Activated T-helper 2 cell treated with anti-CD3 and anti-CD28 coated beads, Interferon-gamma antibody, Interleukin-2, Interleukin-4, amounts not matched to agents 10 μg/mL and 5 μg/mL and 100 μg/mL, durations not matched to agents 14 hours and 24 hours and 36 hours (primary cell): ENCODE results near the gene RNF19B. TPM values are rescaled to one million over a fixed set of nuclear protein-coding genes. Genes with fewer than 3 reads are reported as not detected.

Experiments used
- DNase-seq: peaks from one replicate; pipeline ENCODE4 v3.0.0; 2021; ENCODE audit warnings: low spot score
- H3K27ac Mint-ChIP-seq: one replicate; pipeline ENCODE4 v1.8.0; 2021; ENCODE audit warnings: mixed read lengths
- H3K27me3 Mint-ChIP-seq: one replicate; pipeline ENCODE4 v1.8.0; 2021; ENCODE audit warnings: low read depth, mixed read lengths
- H3K36me3 Mint-ChIP-seq: one replicate; pipeline ENCODE4 v1.8.0; 2021; ENCODE audit warnings: low read depth, mixed read lengths
- H3K4me1 Mint-ChIP-seq: one replicate; pipeline ENCODE4 v1.8.0; 2021; ENCODE audit warnings: low read depth, mixed read lengths
- H3K4me3 Mint-ChIP-seq: one replicate; pipeline ENCODE4 v1.8.0; 2021; ENCODE audit warnings: low read depth, mild to moderate bottlenecking, moderate library complexity, mixed read lengths
- H3K9me3 Mint-ChIP-seq: one replicate; pipeline ENCODE4 v1.8.0; 2021; ENCODE audit warnings: mixed read lengths
- intact Hi-C: fragments of 100-400 bp; cut with micrococcal nuclease; formaldehyde crosslinking; loops from one replicate; pipeline ENCODE4 v1.15.1; 2023
- total RNA-seq: library from RNA; stranded (reverse); gene quantifications from 2 replicates; pipeline ENCODE4 v1.2.3, GENCODE V29; 2022

Gene RNF19B
- total RNA-seq, 1 donor from 2014 or later: 50.4 TPM

DNA sequence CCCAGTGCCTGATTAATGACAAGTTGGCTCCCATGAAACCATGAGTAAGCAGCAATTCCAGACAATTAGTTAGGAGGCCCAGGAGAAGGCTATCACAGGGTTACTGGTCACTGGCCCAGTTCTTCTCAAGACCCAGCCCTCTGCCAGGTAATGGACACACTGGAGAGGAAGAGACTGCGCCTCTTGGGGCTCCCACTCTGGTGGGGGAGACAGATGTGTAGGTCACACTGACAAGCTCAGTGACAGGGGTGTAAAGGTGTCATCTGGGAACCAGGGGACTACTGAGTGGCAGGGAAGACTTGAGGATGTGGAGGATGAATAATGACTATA is 73.4 kb downstream of the RNF19B start:
- H3K4me3 Mint-ChIP-seq: no peak overlapping the region

DNA sequence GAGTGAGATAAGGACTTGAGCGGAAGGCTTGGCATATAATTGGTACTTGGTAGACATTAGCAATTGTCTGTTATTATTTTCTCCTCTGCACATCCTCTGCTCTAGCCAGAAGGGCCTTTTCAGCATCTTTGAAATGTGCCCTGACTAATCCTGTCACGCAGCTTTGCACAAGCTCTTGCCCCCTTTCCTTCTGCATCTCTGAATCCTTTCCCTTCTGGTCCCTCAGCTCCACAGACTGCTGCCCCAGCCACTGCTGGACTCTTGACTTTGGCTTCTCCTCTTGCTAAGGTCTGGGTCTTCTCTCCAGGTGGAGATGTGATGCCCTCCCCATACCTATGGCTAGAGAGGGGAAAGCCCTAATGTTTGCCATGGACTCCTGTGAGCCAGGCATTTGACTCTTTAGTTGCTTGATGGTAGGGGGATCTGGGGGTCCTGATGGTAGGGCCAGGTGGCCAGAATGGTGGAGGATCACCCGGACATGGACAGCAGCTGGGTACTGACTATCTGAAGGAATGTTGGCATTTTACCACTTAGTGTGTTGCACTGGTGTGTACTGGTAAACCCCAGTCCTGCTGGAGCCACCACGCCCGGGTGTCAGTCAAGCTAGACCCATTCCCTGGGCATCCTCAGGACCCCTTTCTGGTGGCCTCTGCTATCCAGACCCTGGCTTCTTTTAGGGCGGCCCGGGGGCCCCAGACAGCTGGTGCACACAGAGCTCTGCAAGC is 73.9 kb downstream of the RNF19B start:
- DNase-seq: no peak
- H3K36me3 Mint-ChIP-seq: no peaks in the 10 kb centered on the region
- peaks cover 54% of the 10 kb centered on the region for H3K27me3 Mint-ChIP-seq
- no peak overlapping the region for H3K27ac Mint-ChIP-seq
- no peak overlapping the region for H3K4me3 Mint-ChIP-seq
- intact Hi-C loops: no loop called here
- no peaks in the 10 kb centered on the region for H3K9me3 Mint-ChIP-seq
- H3K4me1 Mint-ChIP-seq: peaks cover 3% of the 10 kb centered on the region

More for the DNA sequence above, 73.4 kb downstream of the RNF19B start:
- Mint-ChIP-seq H3K4me1 (peaks cover 3% of the 10 kb centered on the region), H3K9me3 (no peaks in the 10 kb centered on the region), H3K27ac (no peak overlapping the region), H3K27me3 (peaks cover 54% of the 10 kb centered on the region), H3K36me3 (no peaks in the 10 kb centered on the region)
- intact Hi-C loops: no loop called here
- no peak for DNase-seq

DNA sequence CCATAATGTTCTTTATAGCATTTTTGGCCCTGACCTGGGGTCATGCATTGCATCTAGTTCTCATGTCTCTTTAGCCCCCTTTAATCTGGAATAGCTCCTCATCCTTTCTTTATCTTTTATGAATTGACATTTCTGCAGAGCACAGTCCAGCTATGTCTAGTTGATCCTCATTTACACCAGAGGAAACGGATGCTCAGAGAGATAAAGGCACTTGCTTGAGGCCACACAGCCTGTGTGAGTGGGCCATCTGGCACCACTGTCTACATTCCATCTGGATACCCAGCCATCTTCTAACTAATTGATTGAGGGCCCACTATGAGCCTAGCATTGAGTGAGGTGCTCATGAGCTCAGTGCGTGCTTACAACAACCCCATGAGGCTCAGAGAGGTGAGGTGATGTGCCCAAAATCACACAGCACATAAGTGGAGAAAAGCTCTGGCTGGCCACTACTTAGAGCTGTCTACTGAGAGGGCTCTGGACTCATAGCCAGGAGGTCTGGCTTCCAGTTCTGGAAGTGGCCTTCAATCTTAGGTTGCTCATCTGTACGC is 74.8 kb downstream of the RNF19B start:
- peaks cover 62% of the 10 kb centered on the region for H3K27me3 Mint-ChIP-seq
- no peaks in the 10 kb centered on the region for H3K9me3 Mint-ChIP-seq
- no peak overlapping the region for H3K27ac Mint-ChIP-seq
- H3K4me3 Mint-ChIP-seq: no peak overlapping the region
- H3K36me3 Mint-ChIP-seq: no peaks in the 10 kb centered on the region
- DNase-seq: no peak
- intact Hi-C loops: no loop called here
- H3K4me1 Mint-ChIP-seq: peaks cover 3% of the 10 kb centered on the region

DNA sequence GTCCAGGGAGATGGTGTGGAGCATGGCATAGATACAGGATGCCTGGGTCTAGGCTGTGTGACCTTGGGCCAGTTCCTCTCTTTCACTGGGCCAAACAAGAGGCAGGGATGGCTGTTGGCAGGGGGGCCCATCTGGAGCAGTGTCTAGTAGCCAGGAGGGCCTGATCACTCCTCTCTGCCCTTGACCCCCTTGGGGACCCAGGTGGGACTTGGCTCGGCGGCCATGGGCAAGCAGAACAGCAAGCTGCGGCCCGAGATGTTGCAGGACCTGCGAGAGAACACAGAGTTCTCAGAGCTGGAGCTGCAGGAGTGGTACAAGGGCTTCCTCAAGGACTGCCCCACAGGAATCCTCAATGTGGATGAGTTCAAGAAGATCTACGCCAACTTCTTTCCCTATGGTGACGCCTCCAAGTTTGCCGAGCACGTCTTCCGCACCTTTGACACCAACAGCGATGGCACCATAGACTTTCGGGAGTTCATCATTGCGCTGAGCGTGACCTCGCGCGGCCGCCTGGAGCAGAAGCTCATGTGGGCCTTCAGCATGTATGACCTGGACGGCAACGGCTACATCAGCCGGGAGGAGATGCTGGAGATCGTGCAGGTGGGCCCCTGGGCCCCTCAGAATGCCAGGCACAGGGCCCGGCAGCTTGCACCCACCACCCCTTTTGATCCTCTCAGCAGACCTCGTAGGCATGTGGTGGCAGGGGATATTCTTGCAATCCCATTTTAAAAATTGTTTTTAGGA is 75.8 kb downstream of the RNF19B start:
- Mint-ChIP-seq H3K9me3 (no peaks in the 10 kb centered on the region), H3K27me3 (peaks cover 67% of the 10 kb centered on the region), H3K4me3 (no peak overlapping the region), H3K36me3 (no peaks in the 10 kb centered on the region), H3K27ac (no peak overlapping the region), H3K4me1 (peaks cover 3% of the 10 kb centered on the region)
- no peak for DNase-seq
- intact Hi-C loops: no loop called here

DNA sequence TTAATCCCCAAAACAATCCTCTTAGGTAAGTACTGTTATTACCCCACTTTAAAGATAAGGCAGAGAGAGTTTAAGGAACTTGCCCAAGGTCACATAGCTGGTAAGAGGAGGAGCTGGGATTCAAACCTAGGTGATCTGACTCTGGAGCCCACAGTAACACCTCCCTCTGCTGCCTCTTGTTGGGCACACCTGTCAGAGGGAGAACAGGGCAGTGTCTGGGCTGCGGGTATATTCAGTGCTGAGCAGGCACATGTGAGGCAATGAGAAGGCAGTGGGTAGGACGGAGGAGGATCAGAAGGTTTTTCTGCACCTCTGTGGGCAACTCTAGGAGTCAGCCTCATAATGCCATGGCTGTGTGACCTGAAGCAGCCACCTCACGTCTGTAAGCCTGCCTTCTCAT is 76.5 kb downstream of the RNF19B start:
- no peaks in the 10 kb centered on the region for H3K9me3 Mint-ChIP-seq
- peaks cover 3% of the 10 kb centered on the region for H3K4me1 Mint-ChIP-seq
- intact Hi-C loops: no loop called here
- no peak for DNase-seq
- H3K4me3 Mint-ChIP-seq: no peak overlapping the region
- H3K27me3 Mint-ChIP-seq: peaks cover 69% of the 10 kb centered on the region
- H3K27ac Mint-ChIP-seq: no peak overlapping the region
- H3K36me3 Mint-ChIP-seq: no peaks in the 10 kb centered on the region

DNA sequence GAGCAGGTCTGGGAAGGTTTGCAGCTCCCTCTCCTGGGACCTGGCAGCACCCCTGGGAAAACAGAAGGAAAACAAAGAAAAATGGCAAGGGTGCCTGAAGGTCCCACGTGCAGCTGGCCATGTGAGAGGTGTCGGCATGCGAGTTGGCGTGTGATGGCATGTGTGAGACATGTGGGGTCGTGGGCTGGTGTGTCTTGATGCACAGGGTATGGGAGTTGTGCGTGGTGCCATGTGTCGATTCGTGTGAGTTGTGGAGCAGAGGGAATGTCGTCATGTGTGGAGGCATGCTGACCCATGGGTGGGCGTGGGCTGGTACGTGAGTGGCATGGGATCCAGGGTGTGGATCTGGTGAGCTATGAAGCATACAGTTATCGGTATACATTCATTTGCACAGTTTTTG is 77.0 kb downstream of the RNF19B start:
- peaks cover 3% of the 10 kb centered on the region for H3K4me1 Mint-ChIP-seq
- H3K36me3 Mint-ChIP-seq: no peaks in the 10 kb centered on the region
- intact Hi-C loops: no loop called here
- H3K27me3 Mint-ChIP-seq: peaks cover 68% of the 10 kb centered on the region
- DNase-seq: no peak
- no peak overlapping the region for H3K27ac Mint-ChIP-seq
- no peak overlapping the region for H3K4me3 Mint-ChIP-seq
- H3K9me3 Mint-ChIP-seq: no peaks in the 10 kb centered on the region

GRCh38 chr1:32886828-32887414 is 77.7 kb downstream of the RNF19B start:
- intact Hi-C loops: no loop called here
- no peaks in the 10 kb centered on the region for H3K4me1 Mint-ChIP-seq
- DNase-seq: no peak
- peaks cover 60% of the 10 kb centered on the region for H3K27me3 Mint-ChIP-seq
- H3K27ac Mint-ChIP-seq: no peak overlapping the region
- H3K4me3 Mint-ChIP-seq: no peak overlapping the region
- H3K9me3 Mint-ChIP-seq: no peaks in the 10 kb centered on the region
- H3K36me3 Mint-ChIP-seq: no peaks in the 10 kb centered on the region

Other genes with a start within 250 kb of the RNF19B start
- 155 and 172 TPM in 2 replicates for gene YARS1, start 147.5 kb downstream of the RNF19B start, total RNA-seq
- 50.2 and 50.5 TPM in 2 replicates for gene S100PBP, start 147.2 kb downstream of the RNF19B start, total RNA-seq
- gene FNDC5, start 93.9 kb downstream of the RNF19B start, total RNA-seq: not detected in 2 replicates
- gene HPCA, start 78.3 kb downstream of the RNF19B start, total RNA-seq: 0.62 TPM in 1 of 2 replicates, not detected in the other
- gene TMEM54, start 63.4 kb downstream of the RNF19B start, total RNA-seq: 0.66 and 1.5 TPM in 2 replicates
- 349 TPM in 2 replicates for gene AK2, start 72.1 kb upstream of the RNF19B start, total RNA-seq
- gene AZIN2, start 116.3 kb upstream of the RNF19B start, total RNA-seq: 2.4 and 2.9 TPM in 2 replicates
- 5.0 and 5.6 TPM in 2 replicates for gene TRIM62, start 217.2 kb upstream of the RNF19B start, total RNA-seq